HG03565 (cell line): ENCODE data around the gene TNFSF13B.
"Not testable (repeated sequence)": the region's sequence is repeated elsewhere in the genome, so short reads cannot be mapped to it uniquely, and the experiment has no call there.

Source experiments
- ATAC-seq: cut with Tn5 transposase; IDR thresholded peaks from one replicate; pipeline ENCODE4 v1.9.1; 2021; ENCODE audit warnings: mild to moderate bottlenecking, moderate library complexity; ENCODE audit not compliant: unreplicated experiment

TNFSF13B gene, protein sequence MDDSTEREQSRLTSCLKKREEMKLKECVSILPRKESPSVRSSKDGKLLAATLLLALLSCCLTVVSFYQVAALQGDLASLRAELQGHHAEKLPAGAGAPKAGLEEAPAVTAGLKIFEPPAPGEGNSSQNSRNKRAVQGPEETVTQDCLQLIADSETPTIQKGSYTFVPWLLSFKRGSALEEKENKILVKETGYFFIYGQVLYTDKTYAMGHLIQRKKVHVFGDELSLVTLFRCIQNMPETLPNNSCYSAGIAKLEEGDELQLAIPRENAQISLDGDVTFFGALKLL

DNA sequence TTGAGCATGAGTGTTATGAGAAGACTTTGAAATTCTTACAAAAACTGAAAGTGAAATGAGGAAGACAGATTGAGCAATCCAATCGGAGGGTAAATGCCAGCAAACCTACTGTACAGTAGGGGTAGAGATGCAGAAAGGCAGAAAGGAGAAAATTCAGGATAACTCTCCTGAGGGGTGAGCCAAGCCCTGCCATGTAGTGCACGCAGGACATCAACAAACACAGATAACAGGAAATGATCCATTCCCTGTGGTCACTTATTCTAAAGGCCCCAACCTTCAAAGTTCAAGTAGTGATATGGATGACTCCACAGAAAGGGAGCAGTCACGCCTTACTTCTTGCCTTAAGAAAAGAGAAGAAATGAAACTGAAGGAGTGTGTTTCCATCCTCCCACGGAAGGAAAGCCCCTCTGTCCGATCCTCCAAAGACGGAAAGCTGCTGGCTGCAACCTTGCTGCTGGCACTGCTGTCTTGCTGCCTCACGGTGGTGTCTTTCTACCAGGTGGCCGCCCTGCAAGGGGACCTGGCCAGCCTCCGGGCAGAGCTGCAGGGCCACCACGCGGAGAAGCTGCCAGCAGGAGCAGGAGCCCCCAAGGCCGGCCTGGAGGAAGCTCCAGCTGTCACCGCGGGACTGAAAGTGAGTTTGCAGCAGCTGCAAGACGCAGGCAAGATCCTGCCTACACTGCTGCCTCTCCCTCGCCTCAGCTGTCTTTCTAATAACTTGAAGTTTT lies at the start of gene TNFSF13B:
TNFSF13B (plus strand) TSS at position 118 of the 728 bp plus-strand sequence; CDS start at position 296, 178 bp downstream.
- ATAC-seq = peak; percentile 60

DNA sequence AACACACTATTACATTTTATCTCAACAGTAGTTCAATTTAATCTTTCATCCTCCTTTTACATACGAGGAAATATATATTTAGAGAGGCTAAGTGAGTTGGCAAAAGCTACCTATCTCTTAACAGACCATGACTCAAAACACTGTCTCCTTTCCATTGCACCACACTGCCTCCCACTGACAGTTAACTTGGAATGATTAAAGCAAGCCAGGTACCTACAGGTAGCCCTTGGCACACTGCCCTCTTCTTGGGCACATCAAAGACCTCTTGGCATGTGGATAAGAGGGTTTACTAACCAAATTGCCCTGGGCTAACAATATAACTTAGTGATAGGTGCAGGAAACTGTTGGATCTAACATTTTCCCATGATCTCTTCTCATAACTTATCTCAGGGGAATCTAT lies 49.5 kb upstream of the TNFSF13B start:
- no peak for ATAC-seq

DNA sequence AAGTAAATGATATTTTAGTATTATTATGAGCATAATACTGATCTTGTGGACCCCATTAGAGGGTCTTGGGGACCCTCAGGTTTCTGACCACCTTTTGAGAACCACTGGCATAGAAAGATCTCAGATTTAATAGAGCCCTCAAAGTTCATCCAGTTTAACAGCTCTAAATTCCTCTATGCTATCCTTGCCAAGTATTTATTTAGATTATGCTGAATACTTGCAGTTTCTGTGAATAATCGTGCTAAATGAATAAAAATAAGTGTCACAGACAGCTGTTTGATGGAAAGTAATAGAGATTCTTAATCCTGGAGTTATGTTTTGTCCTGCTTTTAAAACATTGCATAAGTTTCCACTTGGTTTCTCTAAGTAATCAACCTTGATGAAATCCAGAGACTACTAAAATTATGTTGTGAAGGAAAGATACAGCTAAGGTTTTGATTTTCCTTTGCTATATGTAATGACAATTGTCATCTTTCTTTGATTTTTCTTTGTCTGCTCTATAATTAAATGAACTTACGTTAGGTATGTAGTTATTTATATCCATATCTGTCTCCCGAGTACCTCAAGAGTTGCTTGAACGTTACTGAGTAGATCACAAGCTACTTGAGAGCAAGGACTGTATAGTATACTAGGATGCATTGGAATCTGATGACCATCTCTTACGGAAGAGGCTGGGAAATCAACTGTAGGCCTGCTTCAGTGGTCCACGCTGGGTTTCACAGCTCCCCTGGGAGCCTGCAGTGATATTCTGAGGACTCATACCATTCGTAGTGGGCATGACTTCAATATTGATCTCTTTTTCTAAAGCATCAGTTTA lies 45.6 kb upstream of the TNFSF13B start:
- ATAC-seq = no peak

DNA sequence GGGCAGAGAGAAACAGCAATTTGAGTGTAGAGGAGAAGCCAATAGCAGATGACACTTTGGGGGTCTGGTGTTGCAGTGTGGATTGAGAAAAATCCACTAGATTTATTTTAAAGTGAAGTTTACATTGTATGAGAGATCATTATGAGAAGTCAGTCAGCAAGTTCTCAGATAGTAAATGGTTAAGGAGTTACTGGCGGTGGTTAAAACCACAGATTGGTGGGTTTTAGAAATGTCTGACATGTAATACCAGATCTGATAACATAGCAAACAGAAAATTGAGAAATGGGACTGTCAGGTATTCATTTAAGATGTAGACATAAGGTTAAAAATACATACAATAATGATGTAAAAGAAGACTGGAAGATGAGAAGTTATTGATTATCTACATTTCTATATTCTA lies 44.1 kb upstream of the TNFSF13B start:
- peak; percentile 62 for ATAC-seq

DNA sequence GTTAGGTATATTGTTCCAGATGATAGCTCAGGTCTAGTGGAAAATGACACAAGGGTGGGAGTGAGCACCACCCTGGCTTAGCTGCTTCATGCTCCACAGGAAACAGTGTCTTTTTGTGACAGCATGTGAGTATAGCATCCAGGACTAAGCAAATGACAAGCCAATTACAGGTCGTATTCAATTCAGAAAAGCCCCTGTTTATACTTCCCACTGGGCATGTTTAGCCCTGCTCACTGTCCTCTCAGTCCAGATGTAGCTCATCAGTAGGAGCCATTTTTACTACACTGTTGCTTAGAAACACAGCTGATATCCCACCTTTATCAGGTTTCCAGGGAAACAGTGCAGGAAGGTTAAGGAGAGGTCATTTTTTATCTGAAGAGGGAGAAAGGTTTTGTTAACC lies 43.3 kb upstream of the TNFSF13B start:
- no peak for ATAC-seq

DNA sequence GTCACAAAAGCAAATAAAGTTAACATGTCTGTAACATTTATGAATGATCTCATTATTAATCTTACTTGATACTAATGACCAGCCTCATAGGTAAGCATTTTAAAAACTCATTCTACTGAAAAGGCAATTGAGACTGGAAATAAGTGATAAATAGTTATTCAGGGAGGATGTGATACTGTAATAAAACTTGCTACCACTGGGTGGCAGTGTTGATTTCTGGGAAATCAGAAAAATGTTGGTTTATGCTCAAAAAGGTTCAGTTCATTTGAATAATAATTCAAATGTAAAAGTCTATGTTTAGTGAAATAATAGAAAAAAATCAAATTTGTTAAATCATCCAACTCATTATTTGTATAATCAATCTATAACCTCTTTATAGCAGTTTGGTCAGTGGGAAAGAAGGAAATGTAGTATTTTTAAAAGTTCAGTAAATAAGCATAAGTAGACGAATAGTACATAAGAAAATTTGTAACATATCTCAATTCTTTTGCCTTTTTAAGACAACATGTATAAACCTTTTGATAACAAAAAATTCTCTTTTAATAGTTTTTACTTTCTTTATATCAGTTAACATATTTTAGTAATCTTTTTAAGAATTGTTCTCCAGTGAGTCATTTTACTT lies 41.8 kb upstream of the TNFSF13B start:
- no peak for ATAC-seq

DNA sequence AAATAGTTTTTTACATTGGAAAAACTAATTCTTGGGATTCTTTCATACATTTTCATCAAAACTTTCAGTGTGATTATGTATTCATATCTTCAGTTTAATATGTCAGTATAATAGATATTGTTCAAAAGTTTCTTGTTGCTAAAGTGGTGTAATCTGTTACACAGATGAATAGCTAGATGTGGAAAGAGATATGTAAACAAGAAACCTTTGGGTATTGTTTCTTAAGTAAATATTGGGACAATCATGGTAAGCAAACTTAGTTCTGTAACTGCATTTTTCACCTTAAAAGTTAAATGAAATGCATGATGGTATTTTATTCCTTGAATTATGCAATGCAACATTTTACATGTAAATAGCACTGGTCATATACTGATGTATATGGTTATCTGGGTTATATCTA lies 39.1 kb upstream of the TNFSF13B start:
- ATAC-seq = no peak

DNA sequence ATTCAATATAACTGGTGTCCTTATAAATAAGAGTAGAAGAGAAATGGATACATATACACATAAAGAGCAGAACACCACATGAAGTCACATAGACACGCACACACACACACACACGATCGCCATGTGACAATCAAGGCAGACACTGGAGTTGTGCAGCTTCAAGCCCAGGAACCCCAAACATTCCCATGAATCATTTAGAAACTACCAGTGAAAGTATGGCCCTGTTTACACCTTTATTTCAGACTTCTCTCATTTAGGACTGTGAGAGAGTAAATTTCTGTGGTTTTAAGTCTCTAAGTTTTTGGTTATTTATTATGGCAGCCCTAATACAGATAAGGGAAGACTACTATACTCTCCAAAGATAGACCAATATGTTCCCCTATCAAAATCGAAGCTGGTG lies 20.4 kb upstream of the TNFSF13B start:
- peak; percentile 72 for ATAC-seq

DNA sequence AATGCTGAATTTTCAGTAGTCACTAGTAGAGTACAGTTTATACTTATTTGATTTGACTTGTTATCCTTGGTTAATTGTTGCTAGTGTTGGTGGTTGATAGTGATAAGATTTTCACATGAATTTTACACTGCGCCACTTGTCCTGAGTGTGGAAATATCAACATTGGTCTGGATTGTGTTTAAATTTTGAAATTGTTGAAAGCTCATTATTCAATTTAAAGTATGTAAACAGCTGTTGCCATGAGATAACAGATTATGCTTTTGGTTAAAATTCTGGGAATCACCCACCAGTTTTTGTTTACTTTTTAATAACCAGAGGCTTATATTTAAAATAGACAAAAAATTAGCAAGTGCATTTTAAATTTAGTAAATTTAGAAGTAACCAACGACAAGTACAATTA lies 12.3 kb upstream of the TNFSF13B start:
- ATAC-seq = no peak

DNA sequence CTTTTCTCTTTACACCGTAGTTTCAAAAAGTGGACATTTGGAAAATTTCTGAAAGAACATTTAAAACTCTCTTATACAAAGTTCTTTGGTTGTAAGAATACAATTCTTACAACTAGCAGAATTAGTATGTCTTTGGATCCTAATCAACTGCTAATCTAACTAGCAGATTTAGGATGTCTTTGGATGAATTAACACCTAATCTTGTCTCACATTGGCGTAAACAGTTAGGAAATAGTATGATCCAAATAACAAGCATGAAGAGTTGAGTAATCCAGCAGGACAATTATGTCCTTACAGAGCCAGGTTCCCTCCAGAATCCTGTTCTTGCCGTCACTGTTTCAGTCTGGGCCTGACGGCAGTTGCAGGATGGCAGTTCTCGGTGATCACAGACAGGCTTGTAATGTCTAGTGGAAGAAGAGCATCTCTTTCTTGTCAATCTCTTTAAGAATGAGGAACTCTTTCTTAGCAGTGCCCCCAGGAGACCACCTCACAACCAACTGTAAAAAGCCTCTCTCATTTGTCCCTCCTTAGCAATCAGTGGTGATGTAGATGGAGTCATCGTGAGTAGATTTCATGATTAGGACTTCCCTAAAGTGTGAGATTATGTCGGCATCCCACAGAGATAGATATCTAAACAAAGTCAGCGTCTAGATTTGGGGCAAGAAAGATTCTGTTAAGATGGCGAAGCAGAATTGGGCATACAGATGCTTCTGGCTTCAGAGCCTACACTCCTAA lies 5.7 kb upstream of the TNFSF13B start:
- no peak for ATAC-seq

DNA sequence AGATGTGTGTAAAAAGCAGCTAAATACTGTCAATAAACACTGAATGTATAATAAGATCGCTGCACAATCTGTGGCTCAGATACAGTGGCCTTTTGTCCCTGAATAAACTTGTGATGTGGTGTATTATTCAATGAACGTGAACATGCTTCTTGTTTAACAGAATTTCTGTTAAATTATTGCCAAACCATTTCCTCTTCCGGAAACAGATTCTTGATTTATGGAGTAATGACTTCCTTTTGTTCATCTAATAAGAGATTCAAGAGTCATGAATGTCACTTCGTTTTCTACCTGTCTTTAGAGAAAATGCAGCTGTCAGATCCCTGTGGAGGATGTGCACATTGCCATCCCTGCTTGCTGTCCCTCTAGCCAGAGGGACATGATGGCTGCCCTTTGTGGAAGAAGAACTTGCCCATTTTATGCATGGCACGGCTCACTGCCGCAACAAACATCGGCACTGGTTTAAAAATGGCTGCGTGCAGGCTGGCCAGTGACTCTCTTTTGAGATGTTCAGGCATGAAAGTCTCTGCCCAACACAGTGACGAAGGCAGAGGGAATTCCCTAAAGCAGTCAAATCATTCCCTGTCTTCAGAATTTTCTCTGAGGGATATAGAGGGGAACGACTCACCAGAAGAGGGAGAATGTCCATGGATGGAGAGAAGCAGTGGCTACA lies 3.1 kb upstream of the TNFSF13B start:
- no peak for ATAC-seq

DNA sequence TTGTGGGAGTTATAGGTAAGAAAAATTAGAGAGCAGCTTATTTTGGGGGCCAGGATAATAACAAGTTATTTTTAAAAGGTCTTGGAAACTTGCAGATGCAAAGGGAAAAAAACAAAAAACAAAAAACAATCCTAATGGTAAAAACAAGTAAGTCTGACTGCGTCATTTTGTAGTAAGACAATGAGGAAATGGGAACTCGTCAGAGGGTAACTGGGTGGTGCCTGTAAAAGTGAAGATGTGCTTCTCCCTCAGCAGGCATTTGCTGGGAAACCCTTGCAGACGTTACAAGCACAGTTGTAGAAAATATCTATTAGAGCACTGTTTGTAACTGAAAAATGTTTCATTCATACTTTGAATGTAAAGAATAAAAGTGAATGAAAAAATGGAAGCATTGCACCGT lies 2.2 kb upstream of the TNFSF13B start:
- no peak for ATAC-seq

DNA sequence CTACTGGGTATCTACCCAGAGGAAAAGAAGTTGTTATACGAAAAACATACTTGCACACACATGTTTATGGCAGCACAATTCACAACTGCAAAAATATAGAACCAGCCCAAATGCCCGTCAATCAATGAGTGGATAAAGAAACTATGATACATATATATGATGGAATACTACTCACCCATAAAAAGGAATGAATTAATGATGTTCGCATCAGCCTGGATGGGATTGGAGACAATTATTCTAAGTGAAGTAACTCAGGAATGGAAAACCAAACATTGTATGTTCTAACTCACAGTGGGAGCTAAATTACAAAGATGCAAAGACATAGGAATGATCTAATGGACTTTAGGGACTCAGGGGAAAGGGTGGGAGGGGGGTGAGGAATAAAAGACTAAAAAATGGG lies 1.7 kb upstream of the TNFSF13B start:
- not testable (repeated sequence) for ATAC-seq

DNA sequence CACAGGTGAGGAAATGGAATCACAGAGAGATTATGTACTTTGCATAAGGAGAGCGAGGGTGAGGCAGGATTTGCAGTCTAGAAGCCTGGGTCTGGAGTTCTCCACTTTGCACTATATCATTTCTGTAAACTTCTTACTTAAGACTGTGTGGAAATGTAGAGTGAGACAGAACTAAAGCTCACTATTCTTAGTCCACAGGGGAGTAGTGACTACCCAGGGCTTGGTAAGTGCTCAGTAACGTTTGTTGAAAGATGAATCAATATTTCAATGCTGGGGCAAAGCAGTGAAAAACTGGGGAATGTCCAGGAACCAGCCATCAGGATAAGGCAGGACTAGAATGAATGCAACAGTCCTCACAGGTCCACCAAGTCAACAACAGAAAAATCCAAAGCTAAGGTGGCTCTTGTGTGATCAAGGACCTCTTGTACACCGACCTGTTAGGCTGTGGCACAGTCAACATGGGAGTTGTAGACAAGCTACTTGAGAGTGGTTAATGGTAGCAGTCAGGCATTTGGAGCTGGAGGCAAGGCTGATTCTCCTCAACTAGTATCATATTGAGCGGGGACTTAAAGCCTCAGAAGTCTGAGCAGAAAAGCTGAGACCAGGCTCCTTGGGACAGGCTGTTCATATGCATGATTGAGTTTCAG lies 929 bp upstream of the TNFSF13B start:
- no peak for ATAC-seq

DNA sequence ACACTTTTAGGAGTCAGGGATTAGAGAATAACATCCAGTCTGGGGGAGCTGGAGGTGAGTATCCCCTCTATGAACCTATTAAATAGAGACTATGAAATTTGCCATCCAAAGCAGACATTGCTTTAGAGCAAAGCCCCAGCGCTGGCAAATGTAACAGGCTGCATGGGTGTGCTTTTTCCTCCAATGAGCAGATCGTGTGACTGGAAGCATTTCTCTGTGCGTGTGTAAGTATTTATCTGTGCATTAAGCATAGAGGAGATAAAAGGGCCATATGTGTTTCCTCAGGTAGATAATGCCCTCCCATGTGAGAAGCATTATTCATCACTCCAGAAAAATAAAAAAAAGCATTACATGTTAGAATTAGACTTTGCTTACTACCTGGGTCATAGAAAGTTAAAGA lies 924 bp downstream of the TNFSF13B start:
- peak; percentile 0 for ATAC-seq

DNA sequence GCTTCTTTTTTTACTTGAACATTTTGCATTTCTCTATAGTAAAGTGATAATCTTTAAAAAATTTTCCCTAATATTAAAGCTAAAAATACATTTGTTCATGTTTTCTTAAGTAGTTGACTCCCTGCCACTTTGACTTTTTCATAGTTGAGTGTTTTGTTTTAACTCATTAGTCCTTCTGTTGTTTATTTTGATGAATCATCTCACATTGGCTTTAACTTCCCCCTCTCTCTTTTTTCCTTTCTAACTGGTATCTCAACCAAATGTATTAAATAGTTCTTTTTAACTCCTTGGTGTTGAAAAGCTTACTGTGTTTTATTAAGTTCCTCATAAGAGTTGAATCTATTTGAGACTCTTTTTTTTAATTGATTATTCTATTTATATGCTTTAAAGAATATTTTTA lies 2.8 kb downstream of the TNFSF13B start:
- ATAC-seq = no peak

DNA sequence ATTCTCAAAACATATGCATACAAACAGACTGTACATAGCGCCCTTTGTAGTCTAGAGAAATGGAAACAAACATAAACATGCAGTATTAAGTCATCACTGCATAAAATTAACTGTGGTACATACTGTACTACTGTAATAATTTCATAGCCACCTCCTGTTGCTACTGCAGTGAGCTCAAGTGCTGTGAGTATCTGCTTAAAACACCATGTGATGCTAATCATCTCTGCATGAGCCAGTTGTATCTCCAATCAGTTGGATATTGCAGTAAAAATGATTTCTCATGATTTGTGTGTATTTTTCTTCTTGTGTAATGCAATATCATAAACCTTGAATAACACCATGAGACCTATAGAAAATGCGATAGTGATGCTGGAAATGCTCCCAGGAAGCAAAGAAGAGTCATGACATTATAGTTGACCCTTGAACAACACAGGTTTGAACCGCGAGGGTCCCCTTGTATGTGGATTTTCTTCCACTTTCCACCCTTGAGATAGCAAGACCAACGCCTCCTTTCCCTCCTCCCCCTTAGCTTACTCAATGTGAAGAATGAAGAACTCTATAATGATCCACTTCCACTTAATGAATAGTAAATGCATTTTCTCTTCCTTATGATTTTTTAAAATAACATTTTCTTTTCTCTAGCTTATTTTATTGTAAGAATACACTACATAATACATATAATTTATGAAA lies 4.1 kb downstream of the TNFSF13B start:
- no peak for ATAC-seq

DNA sequence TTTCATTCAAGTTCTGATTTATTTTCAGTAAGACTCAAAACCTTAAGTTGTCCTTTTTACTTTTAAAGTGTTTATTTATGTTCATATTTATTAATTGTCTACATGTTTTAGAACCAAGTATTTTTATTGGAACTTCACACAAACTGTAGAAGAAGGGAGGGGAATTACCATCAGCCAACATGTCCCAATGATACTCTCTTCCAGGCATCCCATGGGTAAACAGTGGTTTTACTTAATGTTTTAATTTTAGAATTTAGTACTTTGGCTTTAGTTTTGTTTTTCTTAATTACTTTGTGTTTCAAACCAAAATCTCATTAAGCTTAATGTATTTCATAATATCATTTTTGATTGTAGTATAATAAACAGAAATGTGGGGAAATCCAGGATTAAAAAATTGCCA lies 5.2 kb downstream of the TNFSF13B start:
- ATAC-seq = no peak

DNA sequence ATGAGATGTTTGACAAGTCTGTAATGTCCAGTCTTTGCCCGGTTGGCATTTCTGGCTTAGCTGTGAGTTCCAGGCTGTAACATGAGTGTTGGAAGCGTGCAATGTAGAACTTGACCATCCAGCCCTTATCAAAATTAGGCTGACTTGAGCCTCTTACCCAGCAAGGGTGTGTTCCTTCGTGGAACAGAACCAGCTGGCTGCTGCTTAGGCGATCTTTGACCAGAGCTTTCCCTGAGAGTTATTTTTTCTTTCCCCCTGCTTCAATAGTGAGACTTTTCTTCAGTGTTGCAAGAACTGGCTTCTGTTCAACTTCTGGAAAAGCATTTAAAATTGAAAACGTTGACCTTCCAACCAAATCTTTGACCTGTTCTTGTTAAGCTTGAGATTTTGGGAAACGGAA lies 6.5 kb downstream of the TNFSF13B start:
- no peak for ATAC-seq
